ENCODE data around the gene ABHD17A. TPM values are rescaled to one million over a fixed set of nuclear protein-coding genes. Genes with fewer than 3 reads are reported as not detected.

ABHD17A gene
- total RNA-seq, 1 experiment from 2014 or later: 47.5 TPM

- WGBS (ENCODE audit: extremely low coverage, insufficient read length, low lambda C conversion rate): no CpG with 5 or more reads among the region's 77 CpGs
- no peaks in the 10 kb centered on the region for H3K4me1 Mint-ChIP-seq
- H4K91ac ChIP-seq (ENCODE audit: insufficient read length, low read depth, low read length): no peak overlapping the region
- no peak overlapping the region for H2AK5ac ChIP-seq (ENCODE audit: insufficient read length, low read length)
- no peak overlapping the region for H2BK120ac ChIP-seq (ENCODE audit: low read depth, low read length, poor library complexity, severe bottlenecking)
- H3K36me3 Mint-ChIP-seq (ENCODE audit: insufficient read depth in 1 of 3, low read depth in 3 of 3): peaks cover 6 to 24% (median 21%) of the 10 kb centered on the region in 3 experiments
- H3K4ac ChIP-seq (ENCODE audit: low read depth, low read length): no peak overlapping the region
- TF ChIP-seq CTCF (conservative IDR thresholded peaks at IDR 0.05): no peak
- no peak overlapping the region for H2BK20ac ChIP-seq (ENCODE audit: low read depth, low read length, poor library complexity, severe bottlenecking)
- H4K20me1 ChIP-seq (ENCODE audit: control insufficient read depth, insufficient read depth, insufficient read length): no peaks in the 10 kb centered on the region
- no peaks in the 10 kb centered on the region for H3K27me3 ChIP-seq (ENCODE audit: insufficient read depth, low read length)
- H3K79me1 ChIP-seq (ENCODE audit: insufficient read depth, low read depth, low read length, poor library complexity, severe bottlenecking): peaks cover 4% of the 10 kb centered on the region
- no peak overlapping the region for H2BK15ac ChIP-seq (ENCODE audit: low read depth, low read length)
- H3K14ac ChIP-seq (ENCODE audit: insufficient read depth, low read length): no peak overlapping the region; the same call in 1 of the 2 replicates
- no peaks in the 10 kb centered on the region for H3K4me1 ChIP-seq (ENCODE audit: insufficient read depth, low read length)
- H3K4me2 ChIP-seq (ENCODE audit: insufficient read depth, insufficient read length, low read length): no peak overlapping the region
- no peaks in the 10 kb centered on the region for H3K9me3 Mint-ChIP-seq
- H3K4me3 Mint-ChIP-seq: no peak overlapping the region
- H3K56ac ChIP-seq (ENCODE audit: insufficient read length, low read depth, low read length): no peak overlapping the region
- no peaks in the 10 kb centered on the region for H3K9me3 ChIP-seq (ENCODE audit: control insufficient read depth, low read depth, low read length)
- H3K27ac Mint-ChIP-seq: peak overlapping the region in 2 of 3 experiments; percentile 23 to 55; a peak in 2 of 7 replicates
- H2AFZ ChIP-seq (ENCODE audit: low read length): no peak overlapping the region
- H3K79me2 ChIP-seq (ENCODE audit: insufficient read depth, low read length): peaks cover 11% of the 10 kb centered on the region; the same call in 1 of the 2 replicates
- no peak overlapping the region for H3K9ac ChIP-seq (ENCODE audit: extremely low read depth, insufficient read length, low read length)
- H2BK12ac ChIP-seq (ENCODE audit: insufficient read length, low read depth, low read length): no peak overlapping the region
- H3K23me2 ChIP-seq (ENCODE audit: insufficient read length, low read depth, low read length, poor library complexity, severe bottlenecking): no peaks in the 10 kb centered on the region
- H4K5ac ChIP-seq (ENCODE audit: insufficient read length, low read depth, low read length): no peak overlapping the region
- no peak overlapping the region for H3K23ac ChIP-seq (ENCODE audit: insufficient read length, low read depth, low read length)
- H3K27ac ChIP-seq (ENCODE audit: insufficient read length, low read depth, low read length): no peak overlapping the region
- no peaks in the 10 kb centered on the region for H3K27me3 Mint-ChIP-seq (ENCODE audit: low read depth)
- no peak for DNase-seq
- no peak overlapping the region for H4K8ac ChIP-seq (replicated peaks; ENCODE audit: insufficient read length, low read depth, low read length)
- no peak overlapping the region for H3T11ph ChIP-seq (ENCODE audit: low read length)
- no peak overlapping the region for H2BK5ac ChIP-seq (ENCODE audit: insufficient read length, low read length)
- H3K18ac ChIP-seq (ENCODE audit: insufficient read length, low read depth, low read length): no peak overlapping the region
Measured at GRCh38 chr19:1912760-1913505, 27.6 kb upstream of the ABHD17A start.
